ENCODE results near the gene HARS1. TPM values are rescaled to one million over a fixed set of nuclear protein-coding genes. Genes with fewer than 3 reads are reported as not detected.

HARS1 gene
- total RNA-seq, 1 donor from 2014 or later = 45.7 TPM

- H3K9me3 ChIP-seq (ENCODE audit: low read depth) = no peaks in the 10 kb centered on the region
- H3K4me3 ChIP-seq = no peak overlapping the region
- H3K27me3 Mint-ChIP-seq (ENCODE audit: insufficient read depth, low read depth) = peaks cover 2% of the 10 kb centered on the region
- TF ChIP-seq CTCF (IDR thresholded peaks at IDR 0.05) (no peak), EZH2phosphoT487 (IDR thresholded peaks at IDR 0.05) (no peak), EZH2 (IDR thresholded peaks at IDR 0.05) (no peak)
- H3K4me1 ChIP-seq = no peaks in the 10 kb centered on the region
- no peaks in the 10 kb centered on the region for H3K9me3 Mint-ChIP-seq
- no peak overlapping the region for H3K27ac Mint-ChIP-seq
- H3K4me2 ChIP-seq = no peak overlapping the region
- no peaks in the 10 kb centered on the region for H3K36me3 ChIP-seq
- H3K79me2 ChIP-seq (ENCODE audit: low read depth) = no peaks in the 10 kb centered on the region
- no peak overlapping the region for H3K27ac ChIP-seq
- no peak for DNase-seq (ENCODE audit: low spot score)
- no peaks in the 10 kb centered on the region for H3K27me3 ChIP-seq
- no peak overlapping the region for H3K9ac ChIP-seq
- no peak overlapping the region for H2AFZ ChIP-seq (replicated peaks)
- H3F3A ChIP-seq (ENCODE audit: low read depth) = no peaks in the 10 kb centered on the region
- H4K20me1 ChIP-seq (ENCODE audit: low read depth) = no peaks in the 10 kb centered on the region
- no peak overlapping the region for H3K4me3 Mint-ChIP-seq
- no peaks in the 10 kb centered on the region for H3K4me1 Mint-ChIP-seq
- H3K36me3 Mint-ChIP-seq = peaks cover 18% of the 10 kb centered on the region
Measured at GRCh38 chr5:140674629-140675028, 16.5 kb downstream of the HARS1 start.

- Histone ChIP-seq H4K20me1 (ENCODE audit: low read depth) (no peaks in the 10 kb centered on the region), H3F3A (ENCODE audit: low read depth) (no peaks in the 10 kb centered on the region), H3K4me1 (no peaks in the 10 kb centered on the region), H3K9ac (no peak overlapping the region), H3K27ac (no peak overlapping the region), H3K27me3 (no peaks in the 10 kb centered on the region), H3K36me3 (no peaks in the 10 kb centered on the region), H3K79me2 (ENCODE audit: low read depth) (no peaks in the 10 kb centered on the region), H3K9me3 (ENCODE audit: low read depth) (no peaks in the 10 kb centered on the region), H2AFZ (replicated peaks) (no peak overlapping the region), H3K4me2 (no peak overlapping the region), H3K4me3 (no peak overlapping the region)
- no peak overlapping the region for H3K27ac Mint-ChIP-seq
- no peak overlapping the region for H3K4me3 Mint-ChIP-seq
- no peak for DNase-seq (ENCODE audit: low spot score)
- peaks cover 2% of the 10 kb centered on the region for H3K27me3 Mint-ChIP-seq (ENCODE audit: insufficient read depth, low read depth)
- peaks cover 22% of the 10 kb centered on the region for H3K36me3 Mint-ChIP-seq
- TF ChIP-seq CTCF (IDR thresholded peaks at IDR 0.05) = no peak
- TF ChIP-seq EZH2 (IDR thresholded peaks at IDR 0.05) = no peak
- no peak for TF ChIP-seq EZH2phosphoT487 (IDR thresholded peaks at IDR 0.05)
- no peaks in the 10 kb centered on the region for H3K9me3 Mint-ChIP-seq
- H3K4me1 Mint-ChIP-seq = no peaks in the 10 kb centered on the region
Measured at GRCh38 chr5:140674211-140674610, 17.0 kb downstream of the HARS1 start.

GRCh38 chr5:140673187-140673976 is 17.8 kb downstream of the HARS1 start, which contains the start of gene DND1:
TSS of gene DND1 (minus strand) at chr5:140673576. CDS start at chr5:140673542, 34 bp downstream.
- Histone ChIP-seq H3K36me3 (no peaks in the 10 kb centered on the region), H4K20me1 (ENCODE audit: low read depth) (no peaks in the 10 kb centered on the region), H3K9ac (no peak within 1 kb of the TSS), H2AFZ (replicated peaks) (no peak within 1 kb of the TSS), H3K27me3 (no peaks in the 10 kb centered on the region), H3K79me2 (ENCODE audit: low read depth) (no peaks in the 10 kb centered on the region), H3K4me2 (no peak within 1 kb of the TSS), H3K9me3 (ENCODE audit: low read depth) (no peaks in the 10 kb centered on the region), H3K27ac (no peak within 1 kb of the TSS), H3F3A (ENCODE audit: low read depth) (no peaks in the 10 kb centered on the region), H3K4me1 (no peaks in the 10 kb centered on the region), H3K4me3 (no peak within 1 kb of the TSS)
- TF ChIP-seq EZH2 (IDR thresholded peaks at IDR 0.05) = no peak
- no peak for TF ChIP-seq EZH2phosphoT487 (IDR thresholded peaks at IDR 0.05)
- TF ChIP-seq CTCF (IDR thresholded peaks at IDR 0.05) = no peak
- H3K9me3 Mint-ChIP-seq = no peaks in the 10 kb centered on the region
- H3K4me3 Mint-ChIP-seq = no peak within 1 kb of the TSS
- peaks cover 2% of the 10 kb centered on the region for H3K27me3 Mint-ChIP-seq (ENCODE audit: insufficient read depth, low read depth)
- H3K27ac Mint-ChIP-seq = no peak within 1 kb of the TSS
- H3K36me3 Mint-ChIP-seq = peaks cover 22% of the 10 kb centered on the region
- DNase-seq (ENCODE audit: low spot score) = no peak
- H3K4me1 Mint-ChIP-seq = no peaks in the 10 kb centered on the region

All from neural progenitor cell (in vitro differentiated cells).